ENCODE results near the gene TPGS1.

The TPGS1 gene

DNA sequence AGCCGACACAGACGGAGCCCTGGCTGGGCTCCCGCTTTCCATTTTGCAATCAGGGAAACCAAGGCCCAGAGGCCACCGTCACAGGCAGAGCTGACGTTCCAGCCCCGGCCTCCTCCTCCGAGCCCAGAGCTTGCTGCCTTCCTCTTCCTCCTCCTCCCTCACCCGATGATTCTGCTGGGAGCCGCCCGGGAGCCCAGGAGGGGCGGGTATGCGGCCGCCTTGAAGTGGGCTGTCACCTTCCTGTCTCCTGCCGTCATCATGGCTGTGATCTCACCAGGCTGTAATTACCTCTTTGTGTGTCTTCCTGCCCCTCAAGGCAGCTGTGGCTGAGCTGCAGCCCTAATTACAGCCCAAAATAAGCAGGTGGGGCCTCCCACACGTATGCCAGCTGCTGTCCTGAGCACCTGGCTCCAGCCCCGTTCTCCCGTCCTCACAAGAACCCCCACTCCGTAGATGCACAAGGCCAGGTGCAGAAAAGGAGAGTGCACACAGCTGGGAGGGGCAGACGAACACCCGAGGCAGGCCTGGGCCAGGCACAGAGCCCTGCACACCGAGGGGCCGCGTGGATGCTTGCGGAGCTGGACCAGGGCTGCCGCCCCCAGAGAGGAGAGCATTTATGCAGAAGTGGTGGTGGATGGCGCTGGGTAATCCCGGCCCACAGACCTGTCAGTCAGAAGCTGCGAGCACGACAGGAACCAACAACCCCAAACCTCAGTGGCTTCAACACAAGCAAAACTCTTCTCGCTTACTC is 4.0 kb downstream of the TPGS1 start:
- no peaks in the 10 kb centered on the region for H3F3A ChIP-seq (ENCODE audit: insufficient read depth, low read length)
- H3K79me2 ChIP-seq (ENCODE audit: insufficient read depth, low read length) = no peaks in the 10 kb centered on the region
- peak overlapping the region; percentile 93 for H3K27ac ChIP-seq (ENCODE audit: low read depth, low read length, poor library complexity, severe bottlenecking)
- H3K4me3 ChIP-seq (ENCODE audit: low read depth, low read length, poor library complexity, severe bottlenecking) = peak overlapping the region; percentile 41
- H3K36me3 ChIP-seq (ENCODE audit: insufficient read depth, low read length) = peaks cover 17% of the 10 kb centered on the region
- no peaks in the 10 kb centered on the region for H3K27me3 ChIP-seq (ENCODE audit: insufficient read depth, low read length)
- H4K20me1 ChIP-seq (ENCODE audit: insufficient read depth, low read length) = no peaks in the 10 kb centered on the region
- no peak for TF ChIP-seq CTCF (IDR thresholded peaks at IDR 0.05; ENCODE audit: low read length)
- peak overlapping the region; percentile 61 for H3K4me2 ChIP-seq (ENCODE audit: low read length)
- H3K4me1 ChIP-seq (ENCODE audit: insufficient read depth, low read length, severe bottlenecking) = peaks cover 46% of the 10 kb centered on the region
- H3K9ac ChIP-seq (ENCODE audit: low read length) = peak overlapping the region; percentile 50; the same call in 1 of the 2 replicates
- no peaks in the 10 kb centered on the region for H3K9me3 ChIP-seq (ENCODE audit: low read length)
- H2AFZ ChIP-seq (ENCODE audit: low read length) = no peak overlapping the region
- no peaks in the 10 kb centered on the region for H3K9me2 ChIP-seq (ENCODE audit: low read depth, low read length)

DNA sequence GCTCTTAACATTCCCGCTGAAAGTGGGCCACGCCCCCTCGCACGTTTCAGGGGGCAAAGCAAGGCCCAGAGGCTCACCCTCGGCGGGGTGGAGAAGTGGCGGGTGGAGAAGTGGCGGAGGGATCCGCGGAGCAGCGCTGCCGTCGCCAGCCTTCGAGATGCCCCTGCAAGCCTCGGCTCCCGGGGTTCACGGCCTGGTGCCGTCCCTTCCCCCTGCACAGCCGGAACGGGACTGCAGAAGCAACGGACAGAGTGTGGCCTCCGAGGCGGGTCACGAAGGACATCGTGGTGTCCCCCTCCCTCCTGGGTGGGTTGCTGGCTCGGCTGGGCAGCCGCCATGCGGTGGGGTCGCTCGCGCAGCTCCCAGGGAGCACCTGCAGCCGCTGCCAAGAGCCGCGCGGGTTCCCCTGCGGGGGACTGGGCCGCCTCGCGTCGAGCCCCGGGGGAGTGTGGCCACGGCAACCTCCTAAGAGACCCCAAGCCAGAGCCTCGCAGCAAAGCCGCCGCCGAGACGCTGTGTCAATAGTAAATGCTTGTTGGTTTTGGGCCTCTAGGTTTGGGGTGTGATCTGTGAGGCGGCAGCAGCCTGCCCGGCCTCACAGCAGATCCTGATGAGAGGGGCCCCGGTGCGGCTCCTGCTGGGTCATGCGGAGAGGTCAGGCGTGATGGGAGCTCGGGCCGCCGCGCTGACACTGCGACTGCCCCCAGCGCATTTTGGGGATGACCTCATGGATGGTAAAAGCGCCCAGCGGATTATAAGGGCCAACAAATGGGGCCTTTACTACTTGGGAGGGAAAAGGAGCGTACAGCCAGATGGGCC is 5.5 kb downstream of the TPGS1 start:
- Histone ChIP-seq H3K27me3 (ENCODE audit: insufficient read depth, low read length) (no peaks in the 10 kb centered on the region), H4K20me1 (ENCODE audit: insufficient read depth, low read length) (no peaks in the 10 kb centered on the region), H3K36me3 (ENCODE audit: insufficient read depth, low read length) (peaks cover 17% of the 10 kb centered on the region), H3F3A (ENCODE audit: insufficient read depth, low read length) (no peaks in the 10 kb centered on the region), H3K4me2 (ENCODE audit: low read length) (no peak overlapping the region; the same call in 1 of the 2 replicates), H2AFZ (ENCODE audit: low read length) (no peak overlapping the region), H3K79me2 (ENCODE audit: insufficient read depth, low read length) (no peaks in the 10 kb centered on the region), H3K9me2 (ENCODE audit: low read depth, low read length) (no peaks in the 10 kb centered on the region), H3K27ac (ENCODE audit: low read depth, low read length, poor library complexity, severe bottlenecking) (peak overlapping the region; percentile 93), H3K4me1 (ENCODE audit: insufficient read depth, low read length, severe bottlenecking) (peaks cover 43% of the 10 kb centered on the region), H3K4me3 (ENCODE audit: low read depth, low read length, poor library complexity, severe bottlenecking) (no peak overlapping the region), H3K9ac (ENCODE audit: low read length) (no peak overlapping the region), H3K9me3 (ENCODE audit: low read length) (no peaks in the 10 kb centered on the region)
- TF ChIP-seq EZH2 (IDR thresholded peaks at IDR 0.05; ENCODE audit: borderline replicate concordance, low read length) (no peak), CTCF (IDR thresholded peaks at IDR 0.05; ENCODE audit: low read length) (no peak)

GRCh38 chr19:513368-514165 is 6.3 kb downstream of the TPGS1 start:
- H4K20me1 ChIP-seq (ENCODE audit: insufficient read depth, low read length) = no peaks in the 10 kb centered on the region
- H3K4me1 ChIP-seq (ENCODE audit: insufficient read depth, low read length, severe bottlenecking) = peaks cover 36% of the 10 kb centered on the region
- H3K9me3 ChIP-seq (ENCODE audit: low read length) = no peaks in the 10 kb centered on the region
- H3F3A ChIP-seq (ENCODE audit: insufficient read depth, low read length) = no peaks in the 10 kb centered on the region
- no peaks in the 10 kb centered on the region for H3K27me3 ChIP-seq (ENCODE audit: insufficient read depth, low read length)
- H3K36me3 ChIP-seq (ENCODE audit: insufficient read depth, low read length) = peaks cover 17% of the 10 kb centered on the region
- H3K9me2 ChIP-seq (ENCODE audit: low read depth, low read length) = no peaks in the 10 kb centered on the region
- no peak overlapping the region for H2AFZ ChIP-seq (ENCODE audit: low read length)
- no peak overlapping the region for H3K9ac ChIP-seq (ENCODE audit: low read length)
- H3K4me2 ChIP-seq (ENCODE audit: low read length) = no peak overlapping the region
- H3K79me2 ChIP-seq (ENCODE audit: insufficient read depth, low read length) = no peaks in the 10 kb centered on the region
- TF ChIP-seq EZH2 (IDR thresholded peaks at IDR 0.05; ENCODE audit: borderline replicate concordance, low read length) (no peak), CTCF (IDR thresholded peaks at IDR 0.05; ENCODE audit: low read length) (no peak)
- H3K27ac ChIP-seq (ENCODE audit: low read depth, low read length, poor library complexity, severe bottlenecking) = no peak overlapping the region
- H3K4me3 ChIP-seq (ENCODE audit: low read depth, low read length, poor library complexity, severe bottlenecking) = no peak overlapping the region

All from OCI-LY1 (cell line).